ENCODE data around the gene FRMD6. TPM values are rescaled to one million over a fixed set of nuclear protein-coding genes. Genes with fewer than 3 reads are reported as not detected.

FRMD6 gene
- total and polyA plus RNA-seq, 4 donors, result 3.2 to 27.2 (median 8.6) TPM

DNA sequence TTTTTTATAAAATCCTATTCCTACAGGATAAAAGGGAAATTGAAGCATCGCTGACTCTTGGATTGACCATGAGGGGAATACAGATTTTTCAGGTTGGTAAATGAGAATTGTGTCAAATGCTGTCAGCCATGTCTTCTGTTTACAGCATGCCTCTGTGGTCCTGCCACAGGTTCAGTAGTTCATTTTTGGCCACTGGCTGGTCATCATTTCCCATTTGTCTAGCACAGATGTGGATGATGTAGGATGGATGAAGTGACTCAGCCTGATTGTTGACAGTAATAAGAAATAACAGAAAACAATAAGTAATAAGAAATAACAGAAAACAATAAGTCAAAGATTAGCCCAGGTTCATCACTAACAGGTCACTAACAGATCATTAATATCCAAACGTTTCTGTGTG lies 59.8 kb downstream of the FRMD6 start:
- TF ChIP-seq, protein P1, sequence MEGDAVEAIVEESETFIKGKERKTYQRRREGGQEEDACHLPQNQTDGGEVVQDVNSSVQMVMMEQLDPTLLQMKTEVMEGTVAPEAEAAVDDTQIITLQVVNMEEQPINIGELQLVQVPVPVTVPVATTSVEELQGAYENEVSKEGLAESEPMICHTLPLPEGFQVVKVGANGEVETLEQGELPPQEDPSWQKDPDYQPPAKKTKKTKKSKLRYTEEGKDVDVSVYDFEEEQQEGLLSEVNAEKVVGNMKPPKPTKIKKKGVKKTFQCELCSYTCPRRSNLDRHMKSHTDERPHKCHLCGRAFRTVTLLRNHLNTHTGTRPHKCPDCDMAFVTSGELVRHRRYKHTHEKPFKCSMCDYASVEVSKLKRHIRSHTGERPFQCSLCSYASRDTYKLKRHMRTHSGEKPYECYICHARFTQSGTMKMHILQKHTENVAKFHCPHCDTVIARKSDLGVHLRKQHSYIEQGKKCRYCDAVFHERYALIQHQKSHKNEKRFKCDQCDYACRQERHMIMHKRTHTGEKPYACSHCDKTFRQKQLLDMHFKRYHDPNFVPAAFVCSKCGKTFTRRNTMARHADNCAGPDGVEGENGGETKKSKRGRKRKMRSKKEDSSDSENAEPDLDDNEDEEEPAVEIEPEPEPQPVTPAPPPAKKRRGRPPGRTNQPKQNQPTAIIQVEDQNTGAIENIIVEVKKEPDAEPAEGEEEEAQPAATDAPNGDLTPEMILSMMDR (IDR thresholded peaks at IDR 0.05; ENCODE audit: control extremely low read depth, extremely low read depth), result no peak
- 86 to 91% methylated on average over 2 of the region's 2 CpGs for WGBS, 2 donors
- Histone ChIP-seq H3K9me3 (ENCODE audit: control insufficient read depth in 4 of 4, insufficient read depth in 3 of 4, low read length in 3 of 4) (no peaks in the 10 kb centered on the region), H3K27ac (ENCODE audit: low read depth in 1 of 2, low read length in 1 of 2) (no peak overlapping the region), H3K27me3 (ENCODE audit: control insufficient read depth in 3 of 3, insufficient read depth in 3 of 3, low read length in 2 of 3) (no peaks in the 10 kb centered on the region), H3K4me3 (no peak overlapping the region), H3K4me1 (ENCODE audit: control insufficient read depth in 5 of 5, insufficient read depth in 5 of 5, low read length in 5 of 5) (no peaks in the 10 kb centered on the region), H3K36me3 (ENCODE audit: control insufficient read depth in 4 of 4, insufficient read depth in 4 of 4, low read length in 4 of 4) (peaks cover 4 to 38% (median 14%) of the 10 kb centered on the region in 4 donors), H3K9ac (ENCODE audit: insufficient read depth in 1 of 2, low read length in 2 of 2) (no peak overlapping the region)
- ATAC-seq (ENCODE audit: insufficient read depth, low FRiP score) (no peak), DNase-seq (no peak)

DNA sequence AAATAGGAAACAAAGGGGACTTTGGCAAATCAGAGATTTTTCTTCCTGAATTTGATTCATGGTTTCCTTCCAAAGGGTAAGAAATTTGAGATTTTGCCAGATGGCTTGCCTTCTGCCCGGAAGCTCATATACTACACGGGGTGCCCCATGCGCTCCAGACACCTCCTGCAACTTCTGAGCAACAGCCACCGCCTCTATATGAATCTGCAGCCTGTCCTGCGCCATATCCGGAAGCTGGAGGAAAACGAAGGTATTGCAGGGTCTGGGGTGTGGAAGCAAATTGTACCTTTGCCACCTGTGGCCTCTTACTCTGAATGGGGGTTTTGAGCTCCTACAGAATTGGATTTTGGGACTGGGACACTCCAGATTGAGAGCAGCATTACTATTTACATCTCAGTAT lies 63.5 kb downstream of the FRMD6 start:
- no peak overlapping the region for H3K9ac ChIP-seq (ENCODE audit: insufficient read depth in 1 of 2, low read length in 2 of 2)
- peaks cover 6 to 48% (median 18%) of the 10 kb centered on the region in 4 donors for H3K36me3 ChIP-seq (ENCODE audit: control insufficient read depth in 4 of 4, insufficient read depth in 4 of 4, low read length in 4 of 4)
- TF ChIP-seq, protein P1 (IDR thresholded peaks at IDR 0.05; ENCODE audit: control extremely low read depth, extremely low read depth), result no peak
- H3K4me1 ChIP-seq (ENCODE audit: control insufficient read depth in 5 of 5, insufficient read depth in 5 of 5, low read length in 5 of 5), result no peaks in the 10 kb centered on the region
- H3K27me3 ChIP-seq (ENCODE audit: control insufficient read depth in 3 of 3, insufficient read depth in 3 of 3, low read length in 2 of 3), result no peaks in the 10 kb centered on the region
- no peaks in the 10 kb centered on the region for H3K9me3 ChIP-seq (ENCODE audit: control insufficient read depth in 4 of 4, insufficient read depth in 3 of 4, low read length in 3 of 4)
- no peak for ATAC-seq (ENCODE audit: insufficient read depth, low FRiP score)
- DNase-seq, result no peak
- H3K27ac ChIP-seq (ENCODE audit: low read depth in 1 of 2, low read length in 1 of 2), result no peak overlapping the region
- WGBS, 2 donors, result 84 to 94% methylated on average over 7 of the region's 7 CpGs
- no peak overlapping the region for H3K4me3 ChIP-seq

DNA sequence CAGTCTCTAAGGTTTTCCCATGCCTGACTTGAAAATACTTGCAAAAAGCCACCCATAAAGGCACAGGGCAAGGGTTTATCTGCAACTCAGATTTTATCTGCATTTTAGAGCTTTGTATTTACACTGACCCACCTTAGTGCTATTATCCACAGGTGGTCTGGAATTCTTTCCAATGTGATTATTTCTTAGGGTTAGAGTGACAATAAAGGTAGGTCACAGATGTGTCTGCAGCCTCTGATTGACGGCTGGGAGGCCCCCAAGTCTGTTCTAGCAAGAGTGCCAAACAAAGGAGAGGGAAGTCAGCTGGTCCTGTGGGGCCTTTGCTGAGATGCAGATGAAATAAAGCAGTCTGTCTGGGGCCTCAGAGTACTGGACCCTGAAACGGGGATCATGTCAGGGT lies 64.0 kb downstream of the FRMD6 start:
- Histone ChIP-seq H3K9ac (ENCODE audit: insufficient read depth in 1 of 2, low read length in 2 of 2) (no peak overlapping the region), H3K27me3 (ENCODE audit: control insufficient read depth in 3 of 3, insufficient read depth in 3 of 3, low read length in 2 of 3) (no peaks in the 10 kb centered on the region), H3K27ac (ENCODE audit: low read depth in 1 of 2, low read length in 1 of 2) (no peak overlapping the region), H3K9me3 (ENCODE audit: control insufficient read depth in 4 of 4, insufficient read depth in 3 of 4, low read length in 3 of 4) (no peaks in the 10 kb centered on the region), H3K4me1 (ENCODE audit: control insufficient read depth in 5 of 5, insufficient read depth in 5 of 5, low read length in 5 of 5) (no peaks in the 10 kb centered on the region), H3K4me3 (no peak overlapping the region), H3K36me3 (ENCODE audit: control insufficient read depth in 4 of 4, insufficient read depth in 4 of 4, low read length in 4 of 4) (peaks cover 10 to 53% (median 21%) of the 10 kb centered on the region in 4 donors)
- no peak for ATAC-seq (ENCODE audit: insufficient read depth, low FRiP score)
- no peak for DNase-seq
- TF ChIP-seq, protein P1 (IDR thresholded peaks at IDR 0.05; ENCODE audit: control extremely low read depth, extremely low read depth), result no peak
- 71 to 82% methylated on average over 2 of the region's 2 CpGs for WGBS, 2 donors

DNA sequence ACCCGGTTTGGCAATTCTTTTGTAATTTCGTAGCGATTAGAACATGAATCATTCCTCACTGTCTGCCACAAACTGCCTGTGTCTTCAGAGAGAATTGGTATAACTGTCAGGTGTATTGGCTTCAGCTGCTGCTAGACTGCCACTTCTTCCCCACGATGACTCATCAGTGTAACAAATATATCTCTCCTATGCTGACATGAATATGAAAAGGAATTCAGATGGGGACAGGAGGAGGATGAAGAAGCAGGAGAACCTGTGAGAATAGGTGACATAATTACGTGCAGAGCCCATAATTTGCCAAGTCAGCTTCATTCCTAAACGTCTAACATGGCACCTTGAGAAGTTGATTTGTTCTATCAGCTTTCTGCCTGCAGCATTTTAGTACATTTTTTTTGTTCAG lies 64.9 kb downstream of the FRMD6 start:
- no peaks in the 10 kb centered on the region for H3K4me1 ChIP-seq (ENCODE audit: control insufficient read depth in 5 of 5, insufficient read depth in 5 of 5, low read length in 5 of 5)
- TF ChIP-seq, protein P1 (IDR thresholded peaks at IDR 0.05; ENCODE audit: control extremely low read depth, extremely low read depth), result no peak
- no peaks in the 10 kb centered on the region for H3K9me3 ChIP-seq (ENCODE audit: control insufficient read depth in 4 of 4, insufficient read depth in 3 of 4, low read length in 3 of 4)
- no peaks in the 10 kb centered on the region for H3K27me3 ChIP-seq (ENCODE audit: control insufficient read depth in 3 of 3, insufficient read depth in 3 of 3, low read length in 2 of 3)
- ATAC-seq (ENCODE audit: insufficient read depth, low FRiP score), result no peak
- 54 to 62% methylated on average over 6 of the region's 6 CpGs for WGBS, 2 donors
- no peak for DNase-seq
- H3K36me3 ChIP-seq (ENCODE audit: control insufficient read depth in 4 of 4, insufficient read depth in 4 of 4, low read length in 4 of 4), result peaks cover 8 to 51% (median 20%) of the 10 kb centered on the region in 4 donors
- H3K27ac ChIP-seq (ENCODE audit: low read depth in 1 of 2, low read length in 1 of 2), result no peak overlapping the region
- H3K9ac ChIP-seq (ENCODE audit: insufficient read depth in 1 of 2, low read length in 2 of 2), result no peak overlapping the region
- no peak overlapping the region for H3K4me3 ChIP-seq
